Measurements from ENCODE around the gene EMC6.
"Not testable (repeated sequence)": the region's sequence is repeated elsewhere in the genome, so short reads cannot be mapped to it uniquely, and the experiment has no call there.

EMC6 gene

DNA sequence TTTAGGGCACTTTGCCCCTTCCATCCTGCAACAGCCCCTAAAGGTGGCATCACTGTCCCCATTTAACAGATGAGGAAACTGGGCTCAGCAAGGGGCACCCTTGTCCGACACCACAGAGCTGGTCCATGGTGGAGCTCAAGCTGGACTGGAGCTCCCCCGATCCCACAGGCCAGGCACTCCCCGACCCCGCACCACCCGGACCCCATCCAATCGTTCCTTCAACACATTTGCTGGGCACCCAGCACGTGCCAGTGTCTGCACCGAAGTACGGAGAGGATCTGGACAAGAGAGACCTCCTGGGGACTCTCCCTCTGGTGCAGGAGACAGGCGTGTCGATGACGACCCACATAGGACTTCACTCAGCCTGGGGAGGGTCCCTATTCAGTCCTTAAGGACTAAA, 13.4 kb downstream of the EMC6 start:
- DNase-seq, result no peak

DNA sequence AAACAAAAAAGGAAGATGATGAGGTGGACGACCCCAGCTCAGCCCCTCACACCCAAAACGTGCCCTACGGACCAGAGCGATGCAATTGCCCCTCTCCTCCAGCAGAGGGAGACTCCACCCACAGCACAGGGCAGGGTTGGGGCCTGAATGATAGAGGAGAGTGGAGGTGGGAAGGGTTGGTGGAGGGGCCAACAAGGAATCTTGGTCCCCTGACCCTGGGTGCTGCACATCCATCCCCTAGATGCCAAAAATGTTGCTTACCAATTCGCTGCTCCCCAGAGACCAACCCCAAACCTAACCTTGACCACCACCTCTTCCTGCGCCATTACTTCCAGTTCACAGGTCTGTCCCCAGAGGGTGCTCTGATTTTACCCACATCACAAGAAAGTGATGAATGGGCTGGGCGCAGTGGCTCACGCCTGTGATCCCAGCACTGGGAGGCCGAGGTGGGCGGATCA, 14.5 kb downstream of the EMC6 start:
- DNase-seq, result peak; percentile 55

DNA sequence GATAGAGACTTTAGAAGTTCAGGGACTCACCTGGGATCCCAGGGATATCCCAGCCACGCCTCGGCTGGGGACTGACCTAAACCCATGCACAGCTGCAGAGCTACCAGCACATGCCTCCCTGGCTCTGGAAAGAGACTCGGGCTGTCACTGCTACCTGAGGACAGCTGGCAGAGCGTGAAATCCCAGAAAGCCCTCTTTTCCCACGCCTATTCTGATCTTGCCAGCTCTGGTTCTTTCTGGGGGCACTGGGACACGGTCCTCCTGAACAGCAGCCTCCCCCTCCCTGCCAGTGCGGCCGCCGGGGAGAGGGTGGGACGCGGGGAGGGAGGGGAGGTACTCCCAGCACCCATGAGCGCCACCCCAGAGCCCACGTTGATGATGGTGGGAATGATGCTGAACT, 16.6 kb downstream of the EMC6 start:
- no peak for DNase-seq

DNA sequence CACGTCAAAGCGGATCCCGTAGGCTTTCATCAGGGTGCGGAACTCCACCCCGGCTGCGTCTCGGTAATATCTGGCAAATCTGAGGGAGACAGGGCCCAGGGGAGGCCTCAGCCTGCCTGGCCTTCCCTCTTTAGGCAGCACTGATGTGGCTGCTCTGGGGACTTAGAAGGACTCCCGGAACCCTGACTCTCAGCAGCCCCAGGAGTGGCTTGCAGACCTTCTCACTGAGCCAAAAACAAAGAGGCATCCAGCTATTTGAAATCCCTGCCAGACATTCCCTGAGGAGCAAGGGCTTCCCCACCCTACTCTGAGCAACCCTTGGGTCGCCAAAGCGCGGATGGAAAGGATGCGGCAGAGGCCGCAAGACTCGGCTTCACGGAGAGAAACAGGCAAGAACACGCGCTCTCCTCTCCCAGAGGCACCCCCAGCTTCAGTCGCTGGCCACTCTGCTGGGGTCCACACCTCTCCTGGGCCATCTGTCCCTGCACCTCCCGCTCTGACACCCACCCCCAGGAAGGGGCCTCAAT, 19.5 kb downstream of the EMC6 start:
- no peak for DNase-seq

DNA sequence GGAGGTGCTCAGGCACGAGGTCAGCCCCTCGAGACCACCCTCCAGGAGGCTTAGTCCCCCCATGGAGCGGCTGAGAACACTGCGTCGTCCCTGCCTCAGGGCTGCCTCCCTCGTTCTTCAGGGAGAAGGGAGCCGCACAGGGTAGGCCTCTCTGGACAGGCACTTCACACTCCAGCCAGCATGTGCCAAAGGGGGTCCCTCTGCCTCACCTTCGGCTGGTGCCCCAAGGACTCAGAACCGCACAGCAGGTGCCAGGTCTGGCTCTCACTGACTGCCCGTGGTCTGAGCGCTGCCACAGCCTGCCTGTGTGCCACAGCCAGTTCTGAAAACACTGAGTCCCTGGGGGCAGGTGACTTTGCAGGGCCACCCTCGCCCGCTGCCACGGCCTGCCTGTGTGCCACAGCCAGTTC, 20.2 kb downstream of the EMC6 start:
- no peak for DNase-seq

DNA sequence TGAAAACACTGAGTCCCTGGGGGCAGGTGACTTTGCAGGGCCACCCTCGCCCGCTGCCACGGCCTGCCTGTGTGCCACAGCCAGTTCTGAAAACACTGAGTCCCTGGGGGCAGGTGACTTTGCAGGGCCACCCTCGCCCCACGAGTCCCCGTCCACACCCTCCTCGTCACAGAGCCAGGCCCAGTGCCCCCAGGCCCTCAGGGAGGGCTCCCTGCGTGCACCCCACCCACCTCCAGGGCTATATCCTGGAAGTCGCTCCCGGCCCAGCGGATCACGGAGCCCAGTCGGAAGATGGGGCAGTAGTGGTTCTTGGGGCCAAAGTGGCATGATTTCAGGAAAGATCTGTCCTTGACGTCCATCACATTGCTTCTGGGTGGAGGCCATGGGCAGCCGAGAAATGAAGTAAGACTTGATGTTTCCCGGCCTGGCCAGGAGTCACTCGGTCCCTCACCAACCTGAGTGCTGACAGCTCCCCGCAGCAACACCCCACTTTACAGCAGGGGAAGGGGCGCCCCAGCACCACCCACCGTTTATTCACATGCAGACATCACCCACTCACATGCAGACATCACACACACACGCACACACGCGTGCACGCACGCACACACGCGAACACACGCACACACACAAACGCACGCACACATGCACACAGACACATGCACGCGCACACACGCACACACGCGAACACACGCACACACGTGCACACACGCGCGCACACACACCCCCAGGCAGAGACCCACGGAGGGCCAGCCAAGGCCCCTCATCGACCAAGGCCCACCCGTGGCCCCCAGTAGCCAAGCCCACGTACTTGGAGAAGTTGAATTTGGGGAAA, 20.9 kb downstream of the EMC6 start:
- DNase-seq, result no peak

DNA sequence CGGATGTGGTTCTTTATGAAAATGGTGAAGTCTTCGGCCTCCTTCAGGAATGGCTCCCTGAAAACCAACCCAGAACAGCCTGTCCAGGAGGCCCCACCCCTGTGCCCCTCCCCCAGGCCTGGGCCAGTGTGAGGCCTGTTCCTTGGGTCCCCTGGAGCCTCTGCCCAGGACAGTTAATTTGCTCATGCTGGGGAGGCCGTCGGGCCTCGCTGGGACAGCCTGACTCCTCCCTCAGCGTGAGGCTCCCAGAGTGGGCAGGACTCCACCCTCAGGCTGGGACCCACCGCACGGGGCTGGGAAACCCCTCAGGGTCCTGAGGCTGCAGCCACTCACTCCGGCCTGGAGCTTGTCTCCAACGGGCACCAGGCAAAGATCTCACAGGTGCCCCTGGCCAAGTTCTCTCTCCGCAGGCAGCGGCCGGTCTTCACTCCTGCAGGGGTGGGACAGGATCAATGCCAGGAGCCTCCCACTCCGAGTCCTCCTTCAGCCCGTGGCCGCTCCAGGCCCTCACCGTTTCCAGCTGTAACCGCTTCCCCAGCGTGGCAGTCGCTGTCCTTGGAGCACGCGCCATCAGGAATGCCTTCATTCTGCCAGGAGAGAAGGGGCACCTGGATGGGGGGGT, 21.6 kb downstream of the EMC6 start:
- DNase-seq, result no peak

DNA sequence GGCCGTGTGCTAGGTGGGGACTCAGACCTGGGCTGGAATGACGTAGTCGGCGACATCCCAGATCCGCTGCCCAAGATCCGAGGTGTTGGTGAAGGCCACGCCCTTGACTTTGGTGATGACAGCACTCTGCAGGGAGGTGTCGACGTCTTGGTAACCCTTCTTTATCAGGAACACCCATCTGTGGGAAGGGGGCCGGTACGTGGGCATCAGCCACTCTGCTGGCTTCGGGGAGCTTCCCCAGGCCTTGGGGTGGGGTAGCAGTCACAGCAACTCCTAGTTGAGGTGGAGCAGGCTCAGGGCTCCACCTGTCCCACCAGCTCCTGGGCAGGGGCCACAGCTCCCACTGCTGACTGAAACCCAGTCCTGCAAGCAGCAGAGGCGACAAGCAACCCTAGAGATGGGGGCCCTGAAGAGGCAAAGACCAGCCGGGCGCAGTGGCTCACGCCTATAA, 23.0 kb downstream of the EMC6 start:
- DNase-seq, result no peak

DNA sequence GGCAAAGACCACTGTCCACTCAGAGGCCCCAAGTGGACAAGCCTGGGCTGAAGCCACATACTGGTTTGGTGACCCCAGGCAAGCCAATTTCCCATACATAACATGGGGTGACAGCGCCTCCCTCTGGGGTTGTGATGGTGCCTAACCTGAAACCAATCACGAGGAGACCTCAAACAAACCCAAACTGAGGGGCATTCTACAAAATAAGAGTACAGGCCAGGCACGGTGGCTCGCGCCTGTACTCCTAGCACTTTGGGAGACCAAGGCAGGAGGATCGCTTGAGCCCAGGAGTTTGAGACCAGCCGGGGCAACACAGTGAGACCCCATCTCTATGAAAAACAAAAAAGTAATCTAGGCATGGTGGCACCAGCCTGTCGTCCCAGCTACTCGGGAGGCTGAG, 23.7 kb downstream of the EMC6 start:
- DNase-seq, result no peak

DNA sequence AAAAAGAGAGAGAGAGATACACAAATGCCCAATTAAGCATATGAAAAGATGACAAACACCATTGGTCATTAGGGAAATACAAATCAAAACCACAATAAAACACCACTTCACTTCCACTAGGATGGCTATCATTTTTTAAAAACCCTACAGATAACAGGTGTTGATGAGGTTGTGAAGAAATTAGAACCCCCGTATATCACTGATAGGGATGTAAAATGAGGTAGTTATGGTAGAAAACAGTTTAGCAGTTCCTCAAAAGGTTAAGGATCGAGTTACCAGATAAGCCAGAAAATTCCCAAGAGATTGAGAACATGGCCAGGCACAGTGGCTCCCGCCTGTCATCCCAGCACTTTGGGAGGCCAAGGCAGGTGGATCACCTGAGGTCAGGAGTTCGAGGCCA, 24.5 kb downstream of the EMC6 start:
- no peak for DNase-seq

DNA sequence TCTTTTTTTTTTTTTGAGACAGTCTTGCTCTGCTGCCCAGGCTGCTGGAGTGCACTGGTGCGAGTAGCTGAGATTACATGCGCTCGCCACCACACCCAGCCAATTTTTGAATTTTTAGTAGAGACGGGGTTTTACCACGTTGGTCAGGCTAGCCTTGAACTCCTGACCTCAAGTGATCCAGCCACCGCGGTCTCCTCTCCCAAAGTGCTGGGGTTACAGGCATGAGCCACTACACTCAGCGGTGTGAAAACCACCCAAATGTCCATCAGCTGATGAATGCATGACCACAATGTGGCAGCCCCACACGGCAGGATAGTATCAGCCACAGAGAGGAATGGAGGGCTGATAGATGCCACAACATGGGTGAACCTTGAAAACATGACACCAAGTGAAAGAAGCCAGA, 25.2 kb downstream of the EMC6 start:
- no peak for DNase-seq

DNA sequence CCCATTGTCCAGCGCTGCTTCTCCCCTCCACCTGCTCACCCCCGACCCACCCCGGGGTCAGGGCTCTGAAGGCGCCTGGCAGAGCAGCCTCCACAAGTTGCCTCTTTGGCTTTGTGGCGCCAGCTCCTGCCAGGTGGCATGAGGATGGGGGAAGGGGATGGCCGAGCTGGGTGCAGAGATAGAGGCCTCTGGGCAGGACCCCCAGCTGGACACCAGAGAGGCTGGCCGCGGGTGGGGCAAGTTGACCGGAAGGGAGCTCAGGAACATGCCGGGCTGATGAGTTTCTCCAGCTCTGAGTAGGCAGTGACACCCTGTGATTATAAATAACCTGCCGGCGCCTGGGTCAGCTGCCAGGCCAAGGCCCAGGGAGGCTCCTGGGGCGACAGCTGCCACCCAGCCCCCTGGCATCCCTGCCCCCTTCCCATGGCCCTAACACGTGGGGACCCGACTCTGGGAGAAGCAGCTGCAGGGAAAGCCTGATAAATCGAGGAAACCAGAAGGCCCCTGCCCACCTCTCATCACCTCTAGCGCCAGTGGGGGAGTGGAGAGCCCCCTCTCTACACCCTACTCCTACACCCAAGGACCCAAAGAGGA, 26.6 kb downstream of the EMC6 start:
- DNase-seq, result no peak

DNA sequence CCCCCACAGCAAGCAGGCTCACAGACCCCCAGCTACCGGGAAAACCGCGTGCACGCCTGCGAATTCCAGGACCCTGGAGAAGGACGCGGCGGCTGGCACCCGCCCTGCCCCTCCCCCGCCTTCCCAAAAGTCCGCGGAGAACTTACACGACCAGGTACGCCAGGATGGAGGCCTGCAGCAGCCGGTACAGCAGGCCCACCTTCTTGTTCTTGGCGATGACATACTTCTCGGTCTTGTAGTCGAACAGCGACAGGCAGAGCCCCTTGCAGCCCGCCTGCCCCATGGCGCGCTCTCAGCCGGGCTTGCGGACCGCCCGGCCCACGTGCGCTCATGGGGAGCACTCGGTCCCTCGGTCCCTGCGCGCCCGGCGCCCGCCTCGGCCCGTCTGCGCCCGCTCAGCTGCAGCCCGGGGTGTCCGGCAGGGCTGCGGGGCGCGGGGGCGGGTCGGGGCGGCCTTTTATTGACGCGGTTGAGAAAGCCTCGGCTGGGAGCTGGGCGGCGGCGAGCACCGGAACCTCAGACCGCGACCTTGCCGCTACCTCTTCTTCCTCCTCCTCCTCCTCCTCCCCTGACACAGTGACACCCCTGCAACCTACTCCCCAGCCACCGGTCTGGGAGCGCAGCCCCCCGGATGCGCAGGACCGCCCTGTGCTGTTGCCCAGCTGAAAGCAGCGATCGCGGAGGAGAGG, 27.3 kb downstream of the EMC6 start, which contains the start of gene P2RX5:
Gene P2RX5, minus strand, starts transcription at position 433 of the 689 bp plus-strand sequence. Its CDS starts 150 bp downstream, at position 283.
- peak; percentile 26 for DNase-seq

DNA sequence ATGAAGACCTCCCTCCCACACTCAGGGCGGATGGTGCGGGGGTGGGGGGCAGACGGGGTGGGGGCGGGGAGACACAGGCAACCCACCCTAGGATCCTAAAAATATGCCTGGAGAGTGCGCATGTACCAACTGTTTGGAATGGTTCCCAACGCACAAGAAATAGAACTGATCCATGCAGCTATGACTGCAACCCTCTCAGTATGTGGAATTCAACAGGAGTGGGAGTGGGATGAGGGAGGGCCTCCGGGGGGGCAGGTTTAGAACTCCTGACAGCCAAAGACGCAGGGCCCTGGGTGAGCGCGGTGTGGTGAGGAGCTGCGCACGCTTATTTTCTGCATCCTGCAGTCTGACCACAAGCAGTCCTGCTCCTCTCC, 28.5 kb downstream of the EMC6 start:
- no peak for DNase-seq

DNA sequence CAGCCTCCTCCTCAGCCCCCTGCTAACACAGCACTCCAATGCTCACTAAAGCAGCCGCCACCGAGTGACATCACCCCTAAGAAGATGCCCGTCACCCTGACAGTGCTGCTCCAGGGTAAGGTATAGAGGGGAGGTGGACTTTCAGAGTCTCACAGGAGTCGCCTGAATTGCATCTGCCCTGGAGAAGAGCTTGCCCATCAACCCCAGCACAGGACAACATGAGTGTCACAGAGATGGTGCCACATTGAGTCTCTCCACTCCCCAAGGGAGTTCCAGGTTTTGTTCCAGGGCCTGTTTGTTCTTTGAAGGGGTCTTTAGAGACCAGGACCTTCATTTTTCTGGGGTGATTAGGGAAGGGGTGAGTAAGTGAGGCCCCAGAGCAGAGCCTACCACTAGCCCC, 29.5 kb downstream of the EMC6 start:
- no peak for DNase-seq

DNA sequence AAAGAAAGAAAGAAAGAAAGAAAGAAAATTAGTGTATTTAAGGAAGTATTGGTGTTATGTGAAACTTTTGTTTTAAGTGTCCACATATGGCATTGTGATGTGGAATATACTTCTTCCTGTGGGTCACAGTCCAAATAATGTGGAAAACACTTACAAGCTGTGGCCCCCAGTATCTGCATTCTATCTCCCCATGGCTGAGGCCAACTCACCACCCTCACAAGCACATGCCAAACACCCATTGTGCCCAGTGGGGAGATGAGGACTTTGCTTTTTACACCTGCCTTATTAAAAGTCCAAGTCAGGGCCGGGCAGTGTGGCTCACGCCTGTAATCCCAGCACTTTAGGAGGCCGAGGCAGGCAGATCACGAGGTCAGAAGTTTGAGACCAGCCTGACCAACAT, 31.3 kb downstream of the EMC6 start:
- DNase-seq, result no peak

DNA sequence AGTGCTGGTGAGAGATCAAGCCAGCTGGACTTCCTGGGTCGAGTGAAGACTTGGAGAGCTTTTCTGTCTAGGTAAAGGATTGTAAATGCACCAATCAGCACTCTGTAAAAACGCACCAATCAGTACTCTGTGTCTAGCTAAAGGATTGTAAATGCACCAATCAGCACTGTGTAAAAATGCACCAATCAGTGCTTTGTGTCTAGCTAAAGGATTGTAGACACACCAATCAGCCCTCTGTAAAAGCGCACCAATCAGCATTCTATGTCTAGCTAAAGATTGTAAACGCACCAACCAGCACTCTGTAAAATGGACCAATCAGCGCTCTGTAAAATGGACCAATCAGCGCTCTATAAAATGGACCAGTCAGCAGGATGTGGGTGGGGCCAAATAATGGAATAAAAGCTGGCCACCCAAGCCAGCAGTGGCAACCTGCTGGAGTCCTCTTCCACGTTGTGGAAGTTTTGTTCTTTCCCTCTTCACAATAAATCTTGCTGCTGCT, 33.5 kb downstream of the EMC6 start:
- DNase-seq, result not testable (repeated sequence)

DNA sequence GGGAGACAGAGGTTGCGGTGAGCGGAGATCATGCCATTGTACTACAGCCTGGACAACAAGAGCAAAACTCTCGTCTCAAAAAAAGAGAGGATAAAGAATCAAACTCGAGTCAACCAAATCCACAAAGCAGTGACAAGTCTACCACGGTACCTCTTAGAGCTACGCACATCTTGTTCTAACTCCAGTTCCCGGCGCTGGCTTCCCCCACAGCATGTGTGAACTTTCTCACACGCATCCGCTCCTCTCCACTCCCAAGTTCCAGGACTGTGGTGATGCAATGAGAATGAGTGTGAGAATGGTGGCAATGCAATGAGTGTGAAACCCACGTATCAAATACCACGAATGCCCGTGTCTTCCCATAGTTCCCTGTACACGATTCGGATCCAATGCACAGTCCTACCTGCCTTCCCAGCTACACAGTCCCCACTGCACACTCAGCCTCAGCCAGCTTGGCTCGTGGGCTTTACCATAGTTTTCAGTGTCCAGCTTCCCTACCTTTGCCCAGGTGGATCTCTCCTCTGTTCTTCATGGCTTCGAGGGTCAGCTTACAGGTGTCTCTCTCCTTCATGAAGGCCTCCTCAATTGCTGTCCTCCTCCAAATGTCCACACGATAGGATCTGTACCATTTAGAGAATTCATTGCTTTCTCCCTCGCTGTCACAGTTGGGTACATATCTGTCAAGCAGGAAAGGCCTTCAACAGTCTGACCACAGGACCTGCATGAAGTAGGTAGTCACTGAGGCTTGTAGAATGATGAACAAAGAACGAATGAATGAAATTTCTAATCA, 36.5 kb downstream of the EMC6 start:
- no peak for DNase-seq

DNA sequence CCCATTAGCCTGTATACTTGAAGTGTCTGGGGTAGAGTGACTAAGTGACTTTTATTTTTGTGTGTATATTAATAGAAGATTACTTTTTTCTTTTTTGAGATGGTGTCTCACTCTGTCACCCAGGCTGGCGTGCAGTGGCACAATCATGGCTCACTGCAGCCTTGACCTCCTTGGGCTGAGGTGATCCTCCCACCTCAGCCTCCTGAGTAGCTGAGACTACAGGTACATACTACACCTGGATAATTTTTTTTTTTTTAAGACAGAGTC, 37.0 kb downstream of the EMC6 start:
- DNase-seq, result not testable (repeated sequence)

DNA sequence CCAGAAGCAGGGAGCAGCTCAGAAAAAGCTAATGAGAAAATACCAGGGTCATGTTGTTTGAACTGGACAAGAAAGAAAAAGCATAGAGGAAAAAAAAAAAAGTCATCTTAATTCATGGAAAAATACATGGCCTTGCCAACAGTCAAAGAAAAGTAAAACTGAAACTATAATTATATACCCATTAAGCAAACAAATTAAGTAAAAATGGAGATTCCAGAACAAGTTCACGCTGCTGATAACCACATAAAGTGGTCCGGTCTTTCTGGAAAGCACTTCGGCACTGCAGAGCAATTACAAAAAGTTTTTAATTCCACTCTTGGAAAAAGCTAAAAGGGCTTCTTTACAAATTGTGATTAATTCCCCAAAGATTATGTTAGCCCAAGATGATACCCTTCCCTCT, 39.8 kb downstream of the EMC6 start:
- no peak for DNase-seq

DNA sequence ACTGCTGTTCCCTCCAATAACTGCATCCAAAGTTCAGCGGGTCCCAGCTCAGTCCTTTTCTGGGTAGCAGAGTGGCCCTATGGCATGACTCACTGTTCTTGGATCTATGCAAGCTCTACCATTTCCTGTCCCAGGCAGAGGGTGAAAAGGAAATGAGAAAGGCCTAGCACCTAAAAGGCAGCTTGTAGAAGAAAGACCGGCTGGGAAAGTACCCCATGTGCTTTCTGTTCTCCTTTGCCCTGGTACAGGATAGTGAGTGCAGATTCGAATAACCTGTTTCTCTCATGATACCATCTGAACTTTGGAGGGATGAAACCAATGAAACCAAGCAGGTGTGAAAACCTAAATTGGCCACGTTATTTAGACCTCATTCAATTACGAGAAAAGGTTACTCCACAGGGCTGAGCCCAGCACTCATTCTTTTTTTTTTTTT, 42.4 kb downstream of the EMC6 start:
- peak; percentile 52 for DNase-seq

DNA sequence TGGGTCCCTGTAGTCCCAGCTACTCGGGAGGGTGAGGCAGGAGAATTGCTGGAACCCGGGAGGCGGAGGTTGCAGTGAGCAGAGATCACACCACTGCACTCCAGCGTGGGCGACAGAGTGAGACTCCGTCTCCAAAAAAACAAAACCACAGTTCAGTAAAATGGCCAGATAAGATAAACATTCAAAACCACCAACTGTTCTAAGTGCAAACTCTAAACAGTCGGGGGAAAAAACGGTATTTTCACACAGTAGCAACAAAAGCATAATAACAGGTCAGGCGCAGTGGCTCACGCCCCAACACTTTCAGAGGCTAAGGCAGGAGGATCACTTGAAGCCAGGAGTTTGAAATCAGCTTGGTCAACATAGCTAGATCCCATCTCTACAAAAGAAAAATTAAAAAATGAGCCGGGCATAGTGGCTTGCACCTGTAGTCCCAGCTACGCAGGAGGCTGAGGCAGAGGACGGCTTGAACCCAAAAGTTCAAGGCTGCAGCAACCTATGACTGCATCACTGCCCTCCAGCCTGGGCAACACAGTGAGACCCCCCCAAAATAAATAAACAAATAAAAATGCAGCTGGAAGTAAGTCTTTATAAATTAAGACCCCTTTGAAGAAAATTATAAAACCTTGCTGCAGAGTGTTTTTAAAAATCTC, 44.3 kb downstream of the EMC6 start:
- DNase-seq, result no peak

Data from activated CD4-positive, alpha-beta T cell treated with anti-CD3 and anti-CD28 coated beads, Interleukin-2, amount 50 U/mL, for 1 hour (primary cell).